GM21390 (cell line): ENCODE results near the gene AKT1.

Source experiments
- ATAC-seq: cut with Tn5 transposase; IDR thresholded peaks from one replicate; pipeline ENCODE4 v1.9.1; 2021; ENCODE audit not compliant: unreplicated experiment

AKT1 gene

DNA sequence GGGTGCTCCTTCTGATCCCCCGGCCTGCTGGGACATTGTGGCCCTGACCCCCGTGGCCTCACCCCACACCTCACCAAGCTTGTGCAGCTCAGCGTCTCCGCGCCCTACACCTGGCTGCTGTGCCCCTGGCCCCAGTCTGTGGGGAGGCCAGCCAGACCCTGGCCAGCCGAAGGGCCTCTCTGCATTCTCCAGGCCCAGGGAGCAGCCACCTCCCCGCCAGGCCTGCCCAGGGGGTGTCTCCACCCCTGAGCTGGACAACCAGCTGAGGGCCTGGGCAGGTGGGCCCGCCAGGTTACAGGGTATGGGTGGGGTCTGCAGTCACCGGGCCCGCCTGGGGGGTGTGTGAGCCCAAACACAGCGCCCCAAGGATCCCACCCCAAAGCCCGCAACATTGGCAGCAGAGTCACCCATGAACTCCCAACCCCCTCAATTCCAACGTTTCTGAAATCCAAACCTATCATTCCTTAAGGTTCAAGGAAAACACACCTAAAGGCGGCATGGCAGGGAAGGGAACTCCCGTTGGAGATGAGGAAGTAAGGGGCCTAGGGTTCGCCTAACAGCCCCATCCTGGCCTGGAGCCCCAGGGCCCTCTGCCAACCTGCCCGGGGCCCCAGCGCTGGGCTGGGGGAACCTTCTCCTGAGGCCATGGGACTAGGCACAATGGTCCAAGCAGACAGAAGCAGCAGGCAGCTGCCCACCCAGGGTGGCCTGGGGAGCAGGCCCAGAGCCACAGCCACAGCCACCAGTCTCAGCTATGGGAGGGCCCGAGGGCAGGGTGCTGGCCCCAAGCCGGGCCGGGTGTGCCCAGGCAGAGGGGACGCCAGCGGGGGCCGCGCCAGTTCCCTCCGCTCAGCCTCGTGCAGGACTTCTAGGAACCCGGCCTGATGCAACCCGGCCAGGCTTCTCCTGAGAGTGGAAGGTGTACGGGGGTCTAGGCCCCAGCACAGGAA is 8.5 kb downstream of the AKT1 start:
- no peak for ATAC-seq

DNA sequence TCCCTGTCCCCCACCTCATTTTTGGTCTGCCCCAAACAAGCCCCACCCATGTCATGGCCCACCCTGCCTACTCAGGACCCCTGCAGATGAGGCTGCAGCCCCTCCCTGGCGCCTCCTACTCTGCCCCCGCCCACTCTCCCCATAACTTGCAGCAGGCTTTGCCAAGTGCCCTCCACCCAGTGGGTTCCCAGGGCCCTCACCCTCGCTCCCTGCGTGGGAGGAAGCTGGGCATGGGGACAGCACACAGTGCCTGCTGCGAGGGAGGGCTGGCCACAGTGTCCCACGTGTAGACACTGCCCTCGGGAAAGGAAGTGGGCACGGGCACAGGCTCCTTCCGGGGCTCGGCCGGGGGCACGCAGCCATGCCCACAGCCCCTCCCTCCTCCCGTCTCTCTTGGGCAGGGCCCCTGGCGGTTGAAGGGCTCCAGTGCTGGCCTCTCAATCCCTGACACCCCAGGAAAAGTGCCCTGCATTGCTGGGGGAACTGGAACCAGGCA is 9.4 kb downstream of the AKT1 start:
- no peak for ATAC-seq

DNA sequence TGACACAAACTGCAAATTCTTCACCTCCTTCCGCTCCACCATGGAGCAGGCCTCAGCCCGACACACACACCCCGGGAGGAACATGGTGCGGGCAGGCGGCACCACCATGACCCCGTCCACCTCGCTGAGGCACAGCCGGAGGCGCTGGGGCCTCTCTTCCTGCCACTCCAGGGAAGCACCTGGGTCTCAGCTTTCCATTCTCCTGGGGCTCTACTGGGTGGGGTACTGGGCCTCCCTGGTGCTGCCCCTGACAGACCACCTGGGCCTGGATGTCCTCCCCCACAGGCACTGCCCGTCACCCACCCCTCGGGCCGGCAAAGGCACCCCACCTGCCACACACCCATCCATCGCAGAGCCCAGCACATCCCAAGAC is 9.9 kb downstream of the AKT1 start:
- no peak for ATAC-seq

DNA sequence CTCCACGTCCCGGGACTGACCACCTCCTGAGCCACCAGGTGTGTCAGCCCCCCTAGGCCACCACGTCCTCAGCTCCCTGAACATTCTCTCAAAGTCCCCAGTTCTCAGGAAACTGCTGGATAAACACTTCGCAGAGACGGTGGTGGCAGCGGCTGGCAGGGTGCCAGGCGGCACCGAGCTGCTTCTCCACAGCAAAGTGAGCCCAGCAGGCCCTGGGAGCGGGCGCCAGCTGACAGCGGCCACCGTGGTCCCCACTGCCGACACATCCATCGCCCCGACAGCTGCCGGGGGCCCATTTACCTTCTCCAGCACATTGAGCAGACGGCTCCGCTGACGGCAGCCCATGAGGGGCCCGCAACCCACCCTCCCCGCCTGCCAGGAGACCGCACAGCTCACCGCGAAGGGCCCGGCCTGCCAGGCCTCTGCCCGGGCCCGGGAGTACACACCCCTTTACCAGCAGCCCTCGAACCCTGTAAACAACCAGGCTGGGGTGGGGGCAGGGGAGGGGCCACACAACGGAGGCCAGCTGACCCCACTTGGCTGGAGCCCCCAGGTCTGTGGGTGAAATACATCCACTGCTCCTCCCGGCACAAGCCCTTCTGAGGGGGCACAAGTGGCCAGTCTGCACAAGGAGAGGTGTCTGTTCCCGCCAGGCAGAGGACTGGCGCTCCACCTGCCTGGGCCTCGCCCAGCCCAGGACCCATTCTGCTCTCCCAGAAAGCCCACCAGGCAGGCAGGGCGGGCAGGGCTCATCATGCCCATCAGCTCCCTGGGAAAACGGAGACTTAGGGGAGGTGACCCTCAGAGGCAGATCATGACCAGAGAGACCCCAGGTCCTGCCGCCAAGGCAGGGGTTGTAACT is 10.5 kb downstream of the AKT1 start:
- ATAC-seq: no peak

DNA sequence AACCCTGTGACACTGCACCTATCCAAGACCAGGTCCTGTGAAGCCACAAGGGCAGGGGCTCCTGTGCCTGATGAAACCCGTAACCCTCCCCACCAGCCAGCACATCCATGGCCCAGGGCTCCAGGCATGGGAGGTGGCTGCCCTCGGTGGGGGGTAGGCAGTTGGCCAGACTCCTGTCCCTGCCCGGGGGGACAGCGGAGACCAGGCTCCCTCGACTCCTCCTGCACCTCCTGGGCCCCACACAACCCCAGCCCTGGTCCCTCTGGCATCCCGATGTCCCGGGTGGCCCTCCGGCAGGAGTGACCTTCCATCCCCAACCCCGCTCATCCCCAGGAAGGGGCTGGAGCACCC is 11.4 kb downstream of the AKT1 start:
- no peak for ATAC-seq

DNA sequence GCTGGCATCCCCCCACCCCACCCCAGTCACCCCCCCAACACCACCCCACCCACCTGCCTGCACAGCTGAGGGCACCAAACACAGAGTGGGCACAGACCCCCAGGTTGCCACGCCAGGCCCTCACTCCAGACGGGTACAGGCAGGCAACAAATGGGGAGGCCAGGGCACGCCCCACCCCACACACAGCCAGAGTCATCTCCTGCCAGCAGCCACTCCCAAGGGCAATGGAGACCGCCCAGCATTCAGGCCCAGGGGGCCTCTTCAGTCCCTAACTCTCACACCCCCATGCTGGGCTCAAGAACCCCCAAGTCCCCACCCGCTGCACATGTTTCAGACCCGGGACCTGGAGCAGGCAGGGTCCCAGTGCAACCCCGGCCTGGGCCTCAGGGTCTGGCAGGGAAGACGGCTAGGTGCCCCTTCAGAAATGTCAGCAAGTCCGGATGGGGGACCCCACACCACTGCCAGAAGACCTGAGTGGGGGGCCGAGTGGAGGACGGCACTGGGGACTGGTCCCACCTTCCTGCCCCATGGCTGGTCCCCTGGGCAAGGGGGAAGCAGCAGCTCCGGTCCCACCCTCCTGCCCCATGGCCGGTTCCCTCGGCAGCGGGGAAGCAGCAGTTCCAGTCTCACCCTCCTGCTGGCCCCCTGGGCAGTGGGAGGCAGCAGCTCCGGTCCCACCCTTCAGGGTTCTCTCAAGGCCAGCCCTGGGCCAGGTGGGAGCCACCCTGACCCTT is 11.9 kb downstream of the AKT1 start:
- no peak for ATAC-seq

DNA sequence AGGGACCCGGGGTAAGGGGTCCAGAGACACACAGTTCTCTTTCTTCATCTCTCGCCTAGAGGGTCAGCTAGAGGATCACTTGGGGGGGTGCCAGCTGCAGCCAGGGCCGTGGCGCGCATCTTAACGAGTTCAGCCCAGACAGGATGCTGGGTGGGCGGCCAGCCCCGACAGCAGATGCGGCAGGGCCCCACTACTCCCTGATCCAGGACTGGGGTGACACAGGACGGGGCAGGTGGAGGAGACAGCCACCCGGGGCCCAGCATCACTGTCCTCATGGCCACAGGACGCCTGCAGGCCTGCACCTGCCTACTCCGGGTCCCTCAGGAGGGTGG is 12.8 kb downstream of the AKT1 start:
- no peak for ATAC-seq

DNA sequence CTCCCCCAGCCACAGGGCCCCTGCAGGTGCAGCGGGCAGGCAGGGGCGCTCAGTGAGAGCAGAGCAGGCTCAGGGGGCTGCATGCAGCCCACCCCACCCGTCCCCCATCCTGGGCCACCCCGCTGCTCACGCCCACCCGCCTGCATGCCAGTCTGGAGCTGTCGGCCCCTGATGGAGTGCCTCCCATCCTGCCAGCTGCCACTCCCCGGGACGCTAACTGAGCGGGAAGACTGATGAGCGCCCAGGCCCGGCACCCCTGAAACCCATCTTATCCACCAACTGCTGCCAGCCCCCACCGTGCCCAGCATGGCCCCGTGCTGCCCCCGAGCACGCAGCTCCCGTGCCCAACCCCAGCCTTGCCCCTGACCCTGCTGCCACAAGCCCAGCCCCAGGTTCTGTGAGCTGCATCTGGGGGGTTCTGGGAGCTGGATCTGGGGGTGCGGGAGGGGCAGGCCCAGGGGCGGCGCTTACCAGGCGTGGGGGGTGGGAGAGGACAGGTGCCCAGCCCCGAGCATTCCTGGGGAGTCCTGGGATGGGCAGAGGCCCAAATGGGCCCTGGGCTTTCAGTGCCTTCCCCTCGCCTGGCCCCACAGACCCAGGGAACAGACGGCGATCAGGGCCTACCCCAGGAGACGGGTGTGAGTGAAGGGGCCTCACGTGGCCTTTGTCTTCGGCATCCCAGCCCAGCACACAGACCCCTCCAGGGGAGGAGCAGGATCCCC is 13.3 kb downstream of the AKT1 start:
- ATAC-seq: no peak

DNA sequence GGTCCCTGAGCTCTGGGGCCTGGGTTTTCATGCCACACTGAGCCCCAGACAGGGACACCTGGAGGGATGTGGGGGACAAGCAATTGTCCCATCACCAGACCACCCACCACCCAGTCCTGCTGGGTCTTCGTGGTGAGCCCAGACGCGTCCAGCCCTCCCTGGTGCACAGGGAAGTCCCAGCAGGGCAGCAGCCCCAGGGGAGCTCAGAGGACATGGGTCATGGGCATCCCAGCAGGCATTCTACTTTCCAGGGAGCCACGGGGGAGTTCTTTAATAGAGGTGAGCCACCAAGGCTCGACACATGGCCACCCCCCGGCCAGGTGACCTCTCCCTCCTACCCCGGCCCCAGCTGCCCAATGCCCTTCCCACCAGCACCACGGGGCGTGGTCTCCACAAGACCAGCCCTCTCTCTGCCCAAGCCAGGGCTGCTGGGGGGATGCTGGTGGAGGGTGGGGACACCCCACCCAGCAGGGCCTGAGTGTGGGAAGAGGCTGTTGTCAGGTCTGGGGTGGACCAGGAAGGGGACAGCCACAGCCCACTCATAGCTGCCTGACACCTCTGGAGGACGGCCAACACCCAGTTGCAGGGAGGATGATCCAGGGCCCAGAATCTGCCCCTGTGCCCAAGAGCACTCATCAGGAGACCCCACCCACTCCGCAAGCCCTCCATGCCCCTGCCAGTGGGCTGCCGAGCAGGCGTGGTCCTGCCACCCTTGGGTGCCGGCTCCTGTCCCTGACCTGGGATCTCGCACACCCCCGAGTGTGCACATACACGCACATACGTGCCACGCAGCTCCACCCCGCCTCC is 14.1 kb downstream of the AKT1 start:
- no peak for ATAC-seq

DNA sequence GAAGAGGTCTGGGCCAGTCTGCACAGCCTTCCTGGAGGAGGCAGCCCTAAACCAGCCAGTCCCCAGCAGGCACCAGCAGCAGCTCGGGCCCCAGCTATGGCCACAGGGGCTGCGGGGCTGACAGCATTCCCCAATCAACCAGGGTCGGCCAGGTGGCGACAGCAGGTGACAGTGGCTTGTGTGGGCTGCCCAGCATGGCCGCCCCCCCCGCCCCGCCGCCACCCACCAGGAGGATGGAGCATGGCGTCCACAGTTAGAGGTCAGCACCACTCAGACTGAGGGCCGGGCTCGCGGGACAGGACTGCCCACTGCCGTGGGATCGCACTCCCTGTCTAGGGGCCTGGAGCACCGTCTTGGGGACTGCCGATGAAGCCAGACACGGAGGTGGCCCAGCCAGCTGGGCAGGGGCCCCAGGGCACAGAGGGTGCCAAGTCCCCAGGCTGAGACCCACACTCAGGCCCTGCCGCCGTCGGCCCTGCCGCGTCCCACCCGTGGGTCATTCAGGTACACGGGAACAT is 15.0 kb downstream of the AKT1 start:
- ATAC-seq: no peak

DNA sequence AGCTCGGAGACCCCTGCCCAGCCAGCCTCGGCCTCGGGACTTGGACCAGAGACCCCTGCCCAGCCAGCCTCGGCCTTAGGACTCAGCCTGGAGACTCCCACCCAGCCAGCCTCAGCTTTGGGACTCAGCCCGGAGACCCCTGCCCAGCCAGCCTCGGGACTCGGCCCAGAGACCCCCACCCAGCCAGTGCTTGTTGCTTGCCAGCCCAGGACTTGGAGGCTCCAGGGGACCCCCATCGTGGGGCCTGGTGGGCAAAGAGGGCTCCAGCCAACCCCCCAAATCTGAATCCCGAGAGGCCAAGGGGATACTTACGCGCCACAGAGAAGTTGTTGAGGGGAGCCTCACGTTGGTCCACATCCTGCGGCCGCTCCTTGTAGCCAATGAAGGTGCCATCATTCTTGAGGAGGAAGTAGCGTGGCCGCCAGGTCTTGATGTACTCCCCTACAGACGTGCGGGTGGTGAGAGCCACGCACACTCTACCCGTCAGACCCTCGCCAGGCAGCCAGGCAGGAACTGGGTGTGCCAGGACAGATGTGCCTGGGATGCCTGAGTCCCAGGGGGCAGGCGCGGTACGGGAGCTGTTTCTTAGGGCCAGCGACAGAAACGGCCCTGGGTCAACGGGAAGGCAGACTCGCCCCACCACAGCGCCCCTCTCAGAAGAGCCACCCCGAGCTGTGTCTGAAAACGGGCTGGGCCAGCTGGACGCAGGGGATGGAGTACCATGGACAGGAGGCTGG is 15.6 kb downstream of the AKT1 start:
- ATAC-seq: no peak

DNA sequence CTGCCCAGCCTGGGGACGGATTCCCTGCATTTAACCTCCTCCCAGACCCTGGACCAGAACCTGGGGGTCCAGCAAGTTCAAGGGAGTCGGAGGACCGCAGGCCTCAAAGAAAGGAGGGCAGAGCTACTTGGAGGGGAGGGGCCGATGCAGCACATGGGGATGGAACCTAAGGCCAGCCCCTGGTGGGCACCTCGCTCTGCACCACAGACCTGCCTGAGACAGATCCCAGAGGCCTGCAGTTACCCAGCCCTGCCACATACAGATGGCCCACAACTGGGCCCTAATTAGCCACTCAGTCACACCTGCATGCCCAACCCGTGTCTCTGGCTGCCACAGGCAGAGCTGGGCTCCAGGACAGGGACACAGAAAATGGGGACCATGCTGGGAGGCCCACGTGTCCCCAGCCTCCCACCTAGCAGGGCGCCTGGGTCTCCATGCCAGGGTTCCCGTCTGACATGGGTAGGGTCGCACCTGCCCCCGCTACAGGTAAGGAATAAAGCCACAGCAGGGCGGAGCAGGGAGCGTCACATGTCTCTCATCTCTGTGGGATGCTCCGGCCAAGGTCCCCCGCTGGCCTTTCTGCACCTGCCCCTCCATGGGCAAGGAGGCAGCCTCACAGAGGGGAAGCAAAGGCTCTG is 16.7 kb downstream of the AKT1 start:
- no peak for ATAC-seq

DNA sequence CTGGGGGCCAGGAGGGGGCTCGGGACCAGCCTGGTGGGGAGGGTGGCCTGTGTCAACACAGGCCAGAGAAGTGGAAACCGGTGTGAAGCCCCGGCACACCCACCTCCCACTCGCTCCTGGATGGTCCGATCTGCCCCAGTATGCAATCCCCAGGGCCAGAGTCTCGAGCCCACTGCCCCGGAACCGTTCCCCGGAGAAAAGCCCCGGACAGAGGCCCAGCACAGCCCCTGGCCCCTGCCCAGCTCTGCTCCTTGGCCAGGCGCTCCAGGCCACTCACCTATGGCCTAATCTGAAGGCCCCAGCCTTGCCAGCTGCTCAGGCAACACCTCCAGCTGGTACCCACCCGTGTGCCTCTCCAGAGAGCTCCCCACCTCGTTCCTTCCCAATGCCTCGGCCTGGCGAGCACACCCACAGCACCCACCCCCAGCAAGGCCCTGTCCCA is 17.7 kb downstream of the AKT1 start:
- no peak for ATAC-seq

DNA sequence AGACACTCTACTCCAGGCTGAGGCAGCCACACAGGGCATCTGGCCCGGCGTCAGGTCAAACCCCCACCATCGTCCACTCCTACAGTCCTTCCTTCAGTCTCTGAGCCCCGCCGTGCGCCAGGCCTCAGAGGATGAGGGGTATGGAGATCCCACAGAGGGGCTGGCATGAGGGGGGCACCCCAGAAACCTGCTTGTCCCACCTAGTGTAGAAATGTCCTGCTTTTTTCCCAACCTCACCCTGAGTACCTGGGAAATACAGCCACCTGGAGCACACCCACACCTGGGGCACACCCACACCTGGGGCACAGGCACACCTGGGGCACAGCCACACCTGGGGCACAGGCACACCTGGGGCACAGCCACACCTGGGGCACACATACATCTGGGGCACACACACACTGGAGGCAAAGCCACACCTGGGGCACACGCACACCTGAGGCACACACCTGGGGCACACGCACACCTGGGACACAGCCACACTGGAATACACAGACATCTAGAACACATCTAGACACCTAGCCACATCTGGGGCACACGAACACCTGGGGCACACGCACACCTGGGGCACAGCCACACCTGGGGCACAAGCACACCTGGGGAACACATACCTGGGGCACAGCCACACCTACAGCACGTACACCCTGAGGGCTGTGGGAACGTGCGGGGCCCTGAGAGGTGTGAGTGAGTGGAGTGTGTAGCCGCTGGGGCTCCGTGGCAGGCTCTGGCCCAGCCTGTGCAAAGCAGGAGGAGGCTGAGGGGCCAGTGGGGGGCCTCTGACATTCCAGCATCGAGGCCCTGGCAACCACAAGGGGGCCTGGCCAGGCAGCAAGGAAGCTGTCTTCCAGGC is 18.4 kb downstream of the AKT1 start:
- ATAC-seq: no peak

DNA sequence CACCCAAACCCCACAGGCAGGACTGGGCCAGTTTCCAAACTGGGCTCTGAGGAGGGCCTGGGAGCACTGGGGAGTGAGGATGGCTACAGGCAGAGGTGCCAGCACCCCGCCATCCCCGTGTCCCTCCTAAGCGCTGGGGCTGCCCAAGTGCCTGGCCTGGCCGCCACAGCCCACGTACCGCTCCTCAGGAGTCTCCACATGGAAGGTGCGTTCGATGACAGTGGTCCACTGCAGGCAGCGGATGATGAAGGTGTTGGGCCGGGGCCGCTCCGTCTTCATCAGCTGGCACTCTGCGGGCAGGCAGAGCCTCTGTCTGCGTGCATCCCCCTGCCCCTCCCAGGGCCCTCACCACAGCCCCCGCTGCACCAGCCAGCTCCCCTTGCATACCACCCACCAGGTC is 19.1 kb downstream of the AKT1 start:
- no peak for ATAC-seq

DNA sequence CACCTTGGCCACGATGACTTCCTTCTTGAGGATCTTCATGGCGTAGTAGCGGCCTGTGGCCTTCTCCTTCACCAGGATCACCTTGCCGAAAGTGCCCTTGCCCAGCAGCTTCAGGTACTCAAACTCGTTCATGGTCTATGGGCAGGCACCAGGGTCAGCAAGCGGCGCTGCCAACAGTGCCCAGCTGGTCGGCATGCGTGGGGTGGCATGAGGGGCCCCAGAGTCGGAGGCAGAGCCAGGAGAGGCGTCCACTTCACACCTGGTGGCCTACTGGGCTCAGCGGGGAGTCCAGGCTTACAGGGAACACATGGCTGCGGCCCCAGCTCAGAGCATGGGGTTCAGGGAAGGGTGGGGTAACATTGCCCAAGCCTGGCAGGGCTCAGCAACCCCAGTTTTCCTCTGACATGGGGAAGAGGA is 20.5 kb downstream of the AKT1 start:
- ATAC-seq: no peak

DNA sequence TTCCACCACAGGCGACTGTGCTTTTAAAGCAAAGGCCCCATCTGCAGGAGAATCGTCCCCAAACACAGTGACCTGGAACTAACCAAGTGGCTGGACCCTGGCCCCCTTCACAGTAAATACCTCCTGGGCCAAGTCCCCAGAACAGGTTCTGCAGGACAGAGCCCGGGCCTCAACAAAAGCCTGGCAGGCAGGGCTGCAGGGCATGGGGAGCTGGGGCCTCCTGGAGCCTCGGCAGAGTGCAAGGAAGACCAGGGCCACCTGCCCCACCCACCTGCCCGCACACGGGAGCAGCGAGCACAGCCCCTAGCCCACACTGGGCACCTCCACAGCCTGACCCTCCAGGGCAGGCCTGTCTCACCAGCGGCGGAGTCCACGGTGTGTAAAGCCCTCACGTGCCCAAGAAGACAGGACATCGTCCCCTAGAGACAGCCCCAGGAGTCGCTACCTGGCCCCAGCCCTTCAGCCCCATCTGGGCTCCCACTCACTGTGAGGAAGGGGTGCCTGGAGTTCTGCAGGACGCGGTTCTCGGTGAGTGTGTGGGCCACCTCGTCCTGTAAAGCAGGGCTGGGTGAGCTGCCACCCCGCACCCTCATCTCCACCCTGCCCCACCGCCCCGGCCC is 21.0 kb downstream of the AKT1 start:
- no peak for ATAC-seq
